Endodermal cell (in vitro differentiated cells): ENCODE measurements around the gene MTUS2. TPM values are rescaled to one million over a fixed set of nuclear protein-coding genes. Genes with fewer than 3 reads are reported as not detected.

Experiments
- DNase-seq: peaks from one replicate; pipeline ENCODE4 v3.0.0-alpha.2; 2017
- H3K27ac ChIP-seq: 2 replicates; pipeline ENCODE4 v1.5.1; 2013; ENCODE audit warnings: mild to moderate bottlenecking, low read depth, low read length, moderate library complexity
- H3K27me3 ChIP-seq: 2 replicates; pipeline ENCODE4 v1.6.1; 2013; ENCODE audit warnings: mild to moderate bottlenecking, low read length, moderate library complexity; ENCODE audit not compliant: insufficient read depth, control insufficient read depth, poor library complexity, severe bottlenecking
- H3K36me3 ChIP-seq: 2 replicates; pipeline ENCODE4 v1.7.0; 2013; ENCODE audit warnings: mild to moderate bottlenecking, low read length, moderate library complexity; ENCODE audit not compliant: control insufficient read depth, insufficient read depth
- H3K4me1 ChIP-seq: one replicate; pipeline ENCODE4 v1.7.0; 2013; ENCODE audit warnings: low read length; ENCODE audit not compliant: control insufficient read depth, insufficient read depth
- H3K4me3 ChIP-seq: 2 replicates; pipeline ENCODE4 v1.5.1; 2013; ENCODE audit warnings: mild to moderate bottlenecking, low read length, moderate library complexity
- H3K9ac ChIP-seq: 2 replicates; pipeline ENCODE4 v1.6.1; 2013; ENCODE audit warnings: mild to moderate bottlenecking, low read length, moderate library complexity; ENCODE audit not compliant: poor library complexity, severe bottlenecking; ENCODE audit errors: extremely low read depth
- H3K9me3 ChIP-seq: 2 replicates; pipeline ENCODE4 v1.6.1; 2013; ENCODE audit warnings: mild to moderate bottlenecking, low read length, moderate library complexity; ENCODE audit not compliant: control insufficient read depth
- H3K27ac Mint-ChIP-seq: 2 replicates; pipeline ENCODE4 v1.8.0; 2020; ENCODE audit warnings: mixed read lengths
- H3K27me3 Mint-ChIP-seq: 2 replicates; pipeline ENCODE4 v1.8.0; 2021; ENCODE audit warnings: mild to moderate bottlenecking, mixed read lengths; ENCODE audit not compliant: insufficient read depth
- H3K36me3 Mint-ChIP-seq: 2 replicates; pipeline ENCODE4 v1.8.0; 2020; ENCODE audit warnings: low read depth, mixed read lengths
- H3K4me1 Mint-ChIP-seq: 2 replicates; pipeline ENCODE4 v1.8.0; 2020; ENCODE audit warnings: mixed read lengths
- H3K4me3 Mint-ChIP-seq: 2 replicates; pipeline ENCODE4 v1.8.0; 2020; ENCODE audit warnings: mild to moderate bottlenecking, moderate library complexity, mixed read lengths
- H3K9me3 Mint-ChIP-seq: 2 replicates; pipeline ENCODE4 v1.8.0; 2020; ENCODE audit warnings: mild to moderate bottlenecking, mixed read lengths
- WGBS, 2 experiments: methylation state at CpG; one replicate each; pipeline versions ENCODE4 v1.1.5 to v1.1.7; 2013; ENCODE audit warnings: missing lambda C conversion rate in 2 of 2, mixed read lengths in 1 of 2; ENCODE audit not compliant: insufficient coverage in 1 of 2, insufficient read length in 1 of 2; 5-methylcytosine and 5-hydroxymethylcytosine counted together
- total RNA-seq, 2 donors: library from RNA; stranded (reverse); fragmentation: NEBNext Ultra II Directional in 1 of 2; extraction: Animal tissue kit (Norgen Biotek cat#: 25700) in 1 of 2; gene quantifications; 2 replicates in 1 of 2; 3 replicates in 1 of 2; pipeline ENCODE4 v1.2.1, GENCODE V29; 2021
- TF ChIP-seq, protein P1 (sequence below): fragments of 200-600 bp; sonication (generic); conservative IDR thresholded peaks from 2 replicates; pipeline ENCODE4 v1.5.0; 2021; ENCODE audit warnings: antibody characterized with exemption, mild to moderate bottlenecking

MTUS2 gene
- total RNA-seq, 2 donors from 2014 or later, result 1.2 to 1.3 TPM

GRCh38 chr13:29509999-29510589 is 690.0 kb downstream of the MTUS2 start:
- H3K4me1 ChIP-seq, result no peaks in the 10 kb centered on the region
- Mint-ChIP-seq H3K4me1 (no peaks in the 10 kb centered on the region), H3K27me3 (peaks cover 1% of the 10 kb centered on the region), H3K4me3 (no peak overlapping the region), H3K27ac (no peak overlapping the region), H3K9me3 (no peaks in the 10 kb centered on the region), H3K36me3 (peaks cover 8% of the 10 kb centered on the region)
- H3K36me3 ChIP-seq, result peaks cover 9% of the 10 kb centered on the region
- no peak for DNase-seq
- H3K9ac ChIP-seq, result no peak overlapping the region
- no peak overlapping the region for H3K4me3 ChIP-seq
- H3K9me3 ChIP-seq, result no peaks in the 10 kb centered on the region
- no peaks in the 10 kb centered on the region for H3K27me3 ChIP-seq
- 95 to 99% methylated on average over 14 of the region's 14 CpGs for WGBS, 2 experiments
- no peak overlapping the region for H3K27ac ChIP-seq
- TF ChIP-seq, protein P1, sequence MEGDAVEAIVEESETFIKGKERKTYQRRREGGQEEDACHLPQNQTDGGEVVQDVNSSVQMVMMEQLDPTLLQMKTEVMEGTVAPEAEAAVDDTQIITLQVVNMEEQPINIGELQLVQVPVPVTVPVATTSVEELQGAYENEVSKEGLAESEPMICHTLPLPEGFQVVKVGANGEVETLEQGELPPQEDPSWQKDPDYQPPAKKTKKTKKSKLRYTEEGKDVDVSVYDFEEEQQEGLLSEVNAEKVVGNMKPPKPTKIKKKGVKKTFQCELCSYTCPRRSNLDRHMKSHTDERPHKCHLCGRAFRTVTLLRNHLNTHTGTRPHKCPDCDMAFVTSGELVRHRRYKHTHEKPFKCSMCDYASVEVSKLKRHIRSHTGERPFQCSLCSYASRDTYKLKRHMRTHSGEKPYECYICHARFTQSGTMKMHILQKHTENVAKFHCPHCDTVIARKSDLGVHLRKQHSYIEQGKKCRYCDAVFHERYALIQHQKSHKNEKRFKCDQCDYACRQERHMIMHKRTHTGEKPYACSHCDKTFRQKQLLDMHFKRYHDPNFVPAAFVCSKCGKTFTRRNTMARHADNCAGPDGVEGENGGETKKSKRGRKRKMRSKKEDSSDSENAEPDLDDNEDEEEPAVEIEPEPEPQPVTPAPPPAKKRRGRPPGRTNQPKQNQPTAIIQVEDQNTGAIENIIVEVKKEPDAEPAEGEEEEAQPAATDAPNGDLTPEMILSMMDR, result no peak

DNA sequence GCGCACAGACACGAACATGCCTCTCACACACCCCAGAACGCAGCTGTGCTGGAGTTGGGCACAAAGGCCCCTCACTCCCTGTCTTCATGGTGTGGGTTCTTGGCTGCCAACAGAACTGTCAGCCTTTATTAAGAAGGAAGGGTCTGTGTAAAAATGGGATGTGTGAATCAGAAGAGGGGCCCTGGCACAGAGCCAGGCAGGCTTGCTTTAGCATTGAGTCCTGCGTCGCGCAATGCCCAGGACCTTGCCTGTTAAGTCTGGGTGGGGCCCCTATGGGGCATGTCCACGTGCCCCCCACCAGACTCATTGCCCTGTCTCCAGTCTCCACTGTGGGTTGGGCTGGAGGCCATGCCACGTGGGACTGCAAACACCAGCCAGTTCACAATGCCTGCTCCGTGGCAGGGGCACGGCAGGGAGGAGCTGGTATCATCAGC is 690.5 kb downstream of the MTUS2 start:
- Mint-ChIP-seq H3K36me3 (peaks cover 10% of the 10 kb centered on the region), H3K4me3 (no peak overlapping the region), H3K27me3 (no peaks in the 10 kb centered on the region), H3K27ac (no peak overlapping the region), H3K9me3 (no peaks in the 10 kb centered on the region), H3K4me1 (no peaks in the 10 kb centered on the region)
- H3K4me3 ChIP-seq, result no peak overlapping the region
- TF ChIP-seq, protein P1, result no peak
- H3K4me1 ChIP-seq, result no peaks in the 10 kb centered on the region
- no peaks in the 10 kb centered on the region for H3K27me3 ChIP-seq
- WGBS, 2 experiments, result 95 to 96% methylated on average over 6 to 10 of the region's 10 CpGs
- no peaks in the 10 kb centered on the region for H3K9me3 ChIP-seq
- peaks cover 9% of the 10 kb centered on the region for H3K36me3 ChIP-seq
- no peak overlapping the region for H3K9ac ChIP-seq
- no peak for DNase-seq
- no peak overlapping the region for H3K27ac ChIP-seq

- Histone ChIP-seq H3K36me3 (peaks cover 15% of the 10 kb centered on the region), H3K9me3 (no peaks in the 10 kb centered on the region), H3K27ac (no peak overlapping the region), H3K27me3 (no peaks in the 10 kb centered on the region), H3K9ac (no peak overlapping the region), H3K4me1 (no peaks in the 10 kb centered on the region), H3K4me3 (no peak overlapping the region)
- TF ChIP-seq, protein P1, result no peak
- Mint-ChIP-seq H3K27me3 (no peaks in the 10 kb centered on the region), H3K9me3 (no peaks in the 10 kb centered on the region), H3K27ac (peak overlapping the region; percentile 30), H3K4me1 (no peaks in the 10 kb centered on the region), H3K36me3 (peaks cover 14% of the 10 kb centered on the region), H3K4me3 (no peak overlapping the region)
- 93 to 96% methylated on average over 4 to 12 of the region's 12 CpGs for WGBS, 2 experiments
- no peak for DNase-seq
These were observed 691.1 kb downstream of the MTUS2 start for GRCh38 chr13:29511106-29511796.
